ENCODE measurements around the gene EIF4E3.

DNA sequence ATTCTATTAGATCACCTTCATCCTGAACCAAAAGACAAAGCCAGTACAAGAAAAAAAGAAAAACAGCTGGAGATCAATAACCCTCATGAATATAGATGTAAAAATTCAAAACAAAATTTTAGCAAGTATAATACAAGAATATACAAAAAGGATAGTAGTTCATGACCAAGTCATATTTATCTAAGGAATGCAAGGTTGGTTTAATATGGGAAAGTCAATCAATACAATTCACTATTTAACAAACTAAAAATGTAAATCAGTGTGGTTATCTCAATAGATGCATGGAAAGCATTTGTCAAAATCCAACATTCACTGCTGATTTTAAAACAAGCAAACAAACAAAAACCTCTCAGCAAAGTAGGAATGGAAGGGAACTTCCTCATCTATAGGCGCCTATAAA, 17.4 kb upstream of the EIF4E3 start:
- TF ChIP-seq POLR2A (IDR thresholded peaks at IDR 0.05) (no peak), CTCF (IDR thresholded peaks at IDR 0.05) (no peak)

All from lower leg skin (tissue), 3 donors.